Adrenal gland (tissue), 12 donors: ENCODE results near the gene CBL. TPM values are rescaled to one million over a fixed set of nuclear protein-coding genes. Genes with fewer than 3 reads are reported as not detected.

Experiments used
- DNase-seq, 7 donors: peaks; one replicate each; pipeline ENCODE4 v3.0.0-alpha.2; 2019 to 2020
- H3K27ac ChIP-seq, 5 donors: fragments of 200-600 bp; sonication (generic) in 4 of 5; 1 replicate in 3 of 5; 2 replicates in 2 of 5; pipeline versions ENCODE4 v1.5.1 to v1.8.0; 2016 to 2020; ENCODE audit warnings: mild to moderate bottlenecking in 1 of 5
- H3K27me3 ChIP-seq: fragments of 200-600 bp; 2 replicates; pipeline ENCODE4 v1.8.0; 2021
- H3K36me3 ChIP-seq, 2 donors: fragments of 200-600 bp; replicated peaks in 1 of 2; 1 replicate in 1 of 2; 2 replicates in 1 of 2; pipeline versions ENCODE4 v1.5.1 to v1.8.0; 2018 to 2022
- H3K4me1 ChIP-seq, 2 donors: fragments of 200-600 bp; replicated peaks in 1 of 2; 1 replicate in 1 of 2; 2 replicates in 1 of 2; pipeline versions ENCODE4 v1.5.1 to v1.8.0; 2018 to 2021
- H3K4me3 ChIP-seq, 4 donors: fragments of 200-600 bp; sonication (generic) in 3 of 4; one replicate each; pipeline ENCODE4 v1.5.1; 2016 to 2018
- H3K9me3 ChIP-seq, 3 donors: fragments of 200-600 bp; sonication (generic) in 1 of 3; replicated peaks in 1 of 3; 1 replicate in 2 of 3; 2 replicates in 1 of 3; pipeline versions ENCODE4 v1.5.1 to v1.8.0; 2016 to 2021
- POLR2A ChIP-seq, 2 donors: fragments of 450-650 bp; IDR thresholded peaks; one replicate each; pipeline ENCODE4 v1.6.1; 2017; ENCODE audit warnings: antibody characterized with exemption in 2 of 2, mild to moderate bottlenecking in 2 of 2, moderate library complexity in 1 of 2
- WGBS, 4 donors: extraction: QIAGEN DNeasy Blood & Tissue Kit in 2 of 4; methylation state at CpG; one replicate each; pipeline versions ENCODE4 v1.1.5 to v1.1.7; 2013 to 2017; 5-methylcytosine and 5-hydroxymethylcytosine counted together
- intact Hi-C, 2 donors: fragments of 100-400 bp; cut with DNase I; formaldehyde crosslinking; loops; one replicate each; pipeline versions ENCODE4 v1.14.1 to v1.15.0; 2022 to 2023
- polyA plus RNA-seq, 3 donors: library from polyadenylated mRNA; stranded (reverse); fragments of 200-250 nt in 2 of 3; fragments of 350-450 nt in 1 of 3; fragmentation: Illumina TruSeq in 1 of 3; extraction: RNeasy Lipid Tissue Mini Kit (QIAGEN cat#74804) in 1 of 3; gene quantifications; one replicate each; pipeline ENCODE4 v1.2.3, GENCODE V29; 2013 to 2014
- total RNA-seq, 9 donors: library from RNA; depleted of rRNA in 4 of 9; stranded (reverse); fragments of >200 nt in 4 of 9; fragments of 120-200 nt in 1 of 9; fragmentation: NEBNext Ultra II Directional in 1 of 9; extraction: Animal tissue kit (Norgen Biotek cat#: 25700) in 1 of 9; gene quantifications; one replicate each; pipeline versions ENCODE4 v1.1.0 to v1.2.4, GENCODE V29; 2013 to 2023
- TF ChIP-seq, protein P1 (sequence below), 6 experiments: fragments of 450-650 bp in 4 of 6; fragments of 200-600 bp in 2 of 6; sonication (generic) in 1 of 6; IDR thresholded peaks; 1 replicate in 5 of 6; 2 replicates in 1 of 6; pipeline versions ENCODE4 v1.5.1 to v1.8.0; 2016 to 2021; ENCODE audit warnings: antibody characterized with exemption in 6 of 6, mild to moderate bottlenecking in 2 of 6, moderate library complexity in 1 of 6
- donor health status: healthy with polysubstance abuse.
- donor health status: Bipolar disorder and iron deficiency.
- donor health status: DM: yes; HTN: yes; CAD: no.
- donor health status: DM: no; HTN: no; CAD: no.
- donor health status: DM: no; HTN: no; CAD: no.
- donor health status: DM: yes; HTN: yes; CAD: no.

The CBL gene
- total and polyA plus RNA-seq, 12 donors = 4.9 to 21.9 (median 13.5) TPM

DNA sequence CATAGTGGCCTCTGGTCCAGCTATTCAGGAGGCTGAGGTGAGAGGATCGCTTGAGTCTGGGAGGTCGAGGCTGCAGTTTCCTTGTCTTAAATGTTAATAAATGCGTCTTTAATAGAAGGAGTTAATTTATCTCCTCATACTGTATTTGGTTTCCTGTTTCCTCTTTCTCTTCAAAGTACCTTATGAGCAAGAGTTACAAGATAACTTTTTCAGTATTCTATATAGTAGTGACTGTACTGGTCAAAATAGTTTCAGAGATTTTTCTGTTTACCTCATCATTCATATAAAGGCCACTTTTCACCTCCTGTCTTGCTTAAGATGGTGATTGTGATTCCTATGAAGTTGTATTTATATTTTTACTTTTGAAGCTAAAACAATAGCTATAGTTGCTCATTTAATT, 59.9 kb downstream of the CBL start:
- no peak for DNase-seq
- Histone ChIP-seq H3K27me3 (no peaks in the 10 kb centered on the region), H3K4me3 (no peak overlapping the region), H3K9me3 (no peaks in the 10 kb centered on the region), H3K27ac (no peak overlapping the region), H3K36me3 (no peaks in the 10 kb centered on the region), H3K4me1 (peaks cover 0 to 17% of the 10 kb centered on the region in 2 donors)
- TF ChIP-seq POLR2A (IDR thresholded peaks at IDR 0.05) = no peak
- TF ChIP-seq, protein P1, sequence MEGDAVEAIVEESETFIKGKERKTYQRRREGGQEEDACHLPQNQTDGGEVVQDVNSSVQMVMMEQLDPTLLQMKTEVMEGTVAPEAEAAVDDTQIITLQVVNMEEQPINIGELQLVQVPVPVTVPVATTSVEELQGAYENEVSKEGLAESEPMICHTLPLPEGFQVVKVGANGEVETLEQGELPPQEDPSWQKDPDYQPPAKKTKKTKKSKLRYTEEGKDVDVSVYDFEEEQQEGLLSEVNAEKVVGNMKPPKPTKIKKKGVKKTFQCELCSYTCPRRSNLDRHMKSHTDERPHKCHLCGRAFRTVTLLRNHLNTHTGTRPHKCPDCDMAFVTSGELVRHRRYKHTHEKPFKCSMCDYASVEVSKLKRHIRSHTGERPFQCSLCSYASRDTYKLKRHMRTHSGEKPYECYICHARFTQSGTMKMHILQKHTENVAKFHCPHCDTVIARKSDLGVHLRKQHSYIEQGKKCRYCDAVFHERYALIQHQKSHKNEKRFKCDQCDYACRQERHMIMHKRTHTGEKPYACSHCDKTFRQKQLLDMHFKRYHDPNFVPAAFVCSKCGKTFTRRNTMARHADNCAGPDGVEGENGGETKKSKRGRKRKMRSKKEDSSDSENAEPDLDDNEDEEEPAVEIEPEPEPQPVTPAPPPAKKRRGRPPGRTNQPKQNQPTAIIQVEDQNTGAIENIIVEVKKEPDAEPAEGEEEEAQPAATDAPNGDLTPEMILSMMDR (IDR thresholded peaks at IDR 0.05) = no peak
- 70 to 85% (median 83%) methylated on average over 3 of the region's 3 CpGs for WGBS, 4 donors
- intact Hi-C loops = no loop called here

GRCh38 chr11:119266517-119267255, 60.5 kb downstream of the CBL start:
- H3K4me3 ChIP-seq = no peak overlapping the region
- H3K36me3 ChIP-seq = no peaks in the 10 kb centered on the region
- H3K27ac ChIP-seq = no peak overlapping the region
- no peak for DNase-seq
- intact Hi-C loops = no loop called here
- no peak for TF ChIP-seq POLR2A (IDR thresholded peaks at IDR 0.05)
- TF ChIP-seq, protein P1 (IDR thresholded peaks at IDR 0.05) = no peak
- H3K4me1 ChIP-seq = peaks cover 0 to 17% of the 10 kb centered on the region in 2 donors
- H3K9me3 ChIP-seq = no peaks in the 10 kb centered on the region
- no peaks in the 10 kb centered on the region for H3K27me3 ChIP-seq
- 75 to 82% (median 78%) methylated on average over 7 of the region's 7 CpGs for WGBS, 4 donors

DNA sequence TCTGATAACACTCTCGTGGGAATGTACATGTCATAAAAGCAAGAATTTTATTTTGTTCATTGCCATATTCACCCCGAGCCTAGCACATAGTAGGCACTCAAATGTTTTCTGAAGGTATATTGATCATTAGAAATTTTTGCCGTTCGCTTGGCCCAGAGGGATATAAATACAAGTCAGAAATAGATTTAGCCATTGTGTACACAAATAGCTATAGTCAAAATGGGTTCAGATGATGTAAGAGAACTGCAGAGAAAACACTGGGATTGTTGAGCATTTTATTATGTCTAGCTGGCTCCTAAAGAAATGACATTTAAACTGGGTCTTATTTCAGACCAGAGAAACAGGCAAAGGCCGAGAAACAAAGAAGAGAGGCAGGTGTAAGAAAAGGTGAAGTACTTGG, 61.5 kb downstream of the CBL start:
- 86 to 95% (median 88%) methylated on average over 5 of the region's 5 CpGs for WGBS, 4 donors
- Histone ChIP-seq H3K4me1 (peaks cover 0 to 13% of the 10 kb centered on the region in 2 donors), H3K9me3 (no peaks in the 10 kb centered on the region), H3K36me3 (peaks cover 0 to 6% of the 10 kb centered on the region in 2 donors), H3K4me3 (no peak overlapping the region), H3K27ac (no peak overlapping the region), H3K27me3 (no peaks in the 10 kb centered on the region)
- intact Hi-C loops = no loop called here
- no peak for DNase-seq
- TF ChIP-seq, protein P1 (IDR thresholded peaks at IDR 0.05) = no peak
- no peak for TF ChIP-seq POLR2A (IDR thresholded peaks at IDR 0.05)

GRCh38 chr11:119273721-119274120, 67.6 kb downstream of the CBL start:
- Histone ChIP-seq H3K27ac (no peak overlapping the region), H3K4me1 (no peaks in the 10 kb centered on the region), H3K36me3 (peaks cover 0 to 19% of the 10 kb centered on the region in 2 donors), H3K9me3 (no peaks in the 10 kb centered on the region), H3K27me3 (no peaks in the 10 kb centered on the region), H3K4me3 (no peak overlapping the region)
- intact Hi-C loops = loop anchor here in 1 of 2 donors (10.0 kb wide), 1 partner anchor 61 kb away; the partner anchor contains the start of gene RNF26
- DNase-seq = no peak
- 94 to 97% (median 96%) methylated on average over 6 of the region's 6 CpGs for WGBS, 4 donors
- no peak for TF ChIP-seq POLR2A (IDR thresholded peaks at IDR 0.05)
- TF ChIP-seq, protein P1 (IDR thresholded peaks at IDR 0.05) = no peak
